HEK293 (cell line): ENCODE measurements around the gene ODAD3.

Source experiments
- CTCF ChIA-PET: fragments of 350-600 bp; formaldehyde crosslinking; extraction: SDS; loops from one replicate; lab custom pipeline; 2021; ENCODE audit warnings: antibody characterized with exemption; lab: Yijun Ruan, JAX
- POLR2A ChIA-PET: fragments of 300-600 bp; formaldehyde crosslinking; extraction: SDS; loops from one replicate; lab custom pipeline; 2020; ENCODE audit warnings: antibody characterized with exemption, inconsistent platforms; lab: Yijun Ruan, JAX
- H3K27ac ChIP-seq: fragments of 200-500 bp; sonication (Bioruptor generic); 2 replicates; pipeline ENCODE4 v1.5.1; 2014; ENCODE audit warnings: low read depth, low read length, control low read depth, inconsistent platforms; ENCODE audit errors: extremely low read depth
- H3K36me3 ChIP-seq, 2 experiments: fragments of 200-500 bp in 1 of 2; sonication (Bioruptor generic) in 1 of 2; 1 replicate in 1 of 2; 2 replicates in 1 of 2; pipeline ENCODE4 v1.5.1; 2014 to 2017; ENCODE audit warnings: inconsistent platforms in 2 of 2, low read length in 2 of 2; ENCODE audit not compliant: control insufficient read depth in 2 of 2, insufficient read depth in 1 of 2
- H3K4me1 ChIP-seq: fragments of 200-500 bp; sonication (Bioruptor generic); 2 replicates; pipeline ENCODE4 v1.5.1; 2014; ENCODE audit warnings: mild to moderate bottlenecking, low read length, inconsistent platforms; ENCODE audit not compliant: control insufficient read depth, insufficient read depth
- H3K4me3 ChIP-seq: 2 replicates; pipeline ENCODE4 v1.5.1; 2011; ENCODE audit warnings: low read depth, mild to moderate bottlenecking, control low read depth, low read length, moderate library complexity
- H3K9me3 ChIP-seq: fragments of 200-500 bp; sonication (Bioruptor generic); 2 replicates; pipeline ENCODE4 v1.5.1; 2014; ENCODE audit warnings: low read depth, low read length, inconsistent platforms; ENCODE audit not compliant: control insufficient read depth, insufficient read depth
- EGR2 ChIP-seq: fragments of 450-650 bp; formaldehyde crosslinking; IDR thresholded peaks from 2 replicates; pipeline ENCODE4 v1.5.1; 2016; ENCODE audit warnings: low read depth, missing biosample characterization, missing genetic modification characterization
- GLI4 ChIP-seq: fragments of 450-650 bp; formaldehyde crosslinking; IDR thresholded peaks from 2 replicates; pipeline ENCODE4 v1.5.1; 2016; ENCODE audit warnings: missing biosample characterization, missing genetic modification characterization
- KLF8 ChIP-seq: fragments of 450-650 bp; formaldehyde crosslinking; IDR thresholded peaks from 2 replicates; pipeline ENCODE4 v1.5.1; 2016; ENCODE audit warnings: missing biosample characterization, missing genetic modification characterization
- KLF9 ChIP-seq: fragments of 450-650 bp; formaldehyde crosslinking; IDR thresholded peaks from 2 replicates; pipeline ENCODE4 v1.5.1; 2016; ENCODE audit warnings: missing biosample characterization, missing genetic modification characterization, low read depth
- ZBTB1 ChIP-seq: fragments of 450-650 bp; formaldehyde crosslinking; IDR thresholded peaks from 2 replicates; pipeline ENCODE4 v1.5.1; 2016; ENCODE audit warnings: missing biosample characterization, missing genetic modification characterization
- ZBTB10 ChIP-seq: fragments of 450-650 bp; formaldehyde crosslinking; IDR thresholded peaks from 2 replicates; pipeline ENCODE4 v1.5.1; 2016; ENCODE audit warnings: missing biosample characterization, missing genetic modification characterization
- ZNF146 ChIP-seq: fragments of 450-650 bp; formaldehyde crosslinking; IDR thresholded peaks from 2 replicates; pipeline ENCODE4 v1.5.1; 2016; ENCODE audit warnings: missing biosample characterization, missing genetic modification characterization
- ZNF148 ChIP-seq: fragments of 450-650 bp; formaldehyde crosslinking; IDR thresholded peaks from 2 replicates; pipeline ENCODE4 v1.5.0; 2017; ENCODE audit warnings: missing biosample characterization, missing genetic modification characterization, borderline replicate concordance
- ZNF184 ChIP-seq: fragments of 450-650 bp; IDR thresholded peaks from 2 replicates; pipeline ENCODE4 v1.5.1; 2018; ENCODE audit warnings: missing biosample characterization, mild to moderate bottlenecking, missing genetic modification characterization
- ZNF202 ChIP-seq: fragments of 450-650 bp; formaldehyde crosslinking; IDR thresholded peaks from 2 replicates; pipeline ENCODE4 v1.5.1; 2016; ENCODE audit warnings: missing biosample characterization, missing genetic modification characterization, borderline replicate concordance
- ZNF292 ChIP-seq: fragments of 450-650 bp; formaldehyde crosslinking; IDR thresholded peaks from 2 replicates; pipeline ENCODE4 v1.5.1; 2016; ENCODE audit warnings: low read depth, missing biosample characterization, missing genetic modification characterization, borderline replicate concordance
- ZNF366 ChIP-seq: fragments of 450-650 bp; formaldehyde crosslinking; conservative IDR thresholded peaks from 2 replicates; pipeline ENCODE4 v1.5.1; 2016; ENCODE audit warnings: missing biosample characterization, missing genetic modification characterization
- ZNF501 ChIP-seq: fragments of 450-650 bp; formaldehyde crosslinking; IDR thresholded peaks from 2 replicates; pipeline ENCODE4 v1.5.1; 2016; ENCODE audit warnings: missing biosample characterization, missing genetic modification characterization
- ZNF585B ChIP-seq: fragments of 450-650 bp; formaldehyde crosslinking; IDR thresholded peaks from 2 replicates; pipeline ENCODE4 v1.5.1; 2016; ENCODE audit warnings: missing biosample characterization, missing genetic modification characterization
- ZNF600 ChIP-seq: fragments of 450-650 bp; formaldehyde crosslinking; IDR thresholded peaks from 2 replicates; pipeline ENCODE4 v1.5.1; 2016; ENCODE audit warnings: missing biosample characterization, missing genetic modification characterization
- ZNF654 ChIP-seq: fragments of 450-650 bp; formaldehyde crosslinking; IDR thresholded peaks from 2 replicates; pipeline ENCODE4 v1.5.1; 2016; ENCODE audit warnings: low read depth, missing biosample characterization, missing genetic modification characterization
- ZNF658 ChIP-seq: fragments of 450-650 bp; formaldehyde crosslinking; IDR thresholded peaks from 2 replicates; pipeline ENCODE4; 2016; ENCODE audit warnings: missing biosample characterization, missing genetic modification characterization
- ZNF692 ChIP-seq: fragments of 450-650 bp; formaldehyde crosslinking; IDR thresholded peaks from 2 replicates; pipeline ENCODE4 v1.5.1; 2016; ENCODE audit warnings: missing biosample characterization, missing genetic modification characterization
- ZNF830 ChIP-seq: fragments of 450-650 bp; IDR thresholded peaks from 2 replicates; pipeline ENCODE4 v1.5.0; 2018; ENCODE audit warnings: missing biosample characterization, missing genetic modification characterization, low read depth, mild to moderate bottlenecking, moderate library complexity
- ZSCAN18 ChIP-seq: fragments of 450-650 bp; formaldehyde crosslinking; IDR thresholded peaks from 2 replicates; pipeline ENCODE4 v1.5.1; 2016; ENCODE audit warnings: missing biosample characterization, missing genetic modification characterization
- ZSCAN23 ChIP-seq: fragments of 450-650 bp; formaldehyde crosslinking; IDR thresholded peaks from 2 replicates; pipeline ENCODE4 v1.5.1; 2016; ENCODE audit warnings: missing biosample characterization, missing genetic modification characterization

Gene ODAD3

GRCh38 chr19:11435057-11435832 is at the start of gene ODAD3, which contains the start of gene PRKCSH (continued):
- TF ChIP-seq ZNF148 (tag by site-specific recombination): no peak

GRCh38 chr19:11483366-11484111 is 48.6 kb upstream of the ODAD3 start:
- H3K4me1 ChIP-seq: no peaks in the 10 kb centered on the region
- ChIA-PET POLR2A (interaction anchor here (1.5 to 2.1 kb wide), 2 partner anchors 102 to 109 kb away, joined by 8 read pairs; partner anchors contain the start of gene SWSAP1), CTCF (interaction anchor here (0.6 to 3.4 kb wide), 27 partner anchors 8 to 327 kb away, joined by 3 to 42 read pairs (median 5); partner anchors contain the start of genes EPOR and SWSAP1)
- H3K4me3 ChIP-seq: no peak overlapping the region
- H3K9me3 ChIP-seq: no peaks in the 10 kb centered on the region
- peaks cover 0 to 12% of the 10 kb centered on the region in 2 experiments; a peak in 2 of 3 replicates for H3K36me3 ChIP-seq
- TF ChIP-seq ZNF692 (tag by site-specific recombination): no peak
- no peak for TF ChIP-seq ZBTB1 (tag by site-specific recombination)
- no peak for TF ChIP-seq ZNF830 (tag by site-specific recombination)
- TF ChIP-seq ZNF292 (tag by site-specific recombination): no peak
- no peak for TF ChIP-seq ZNF600 (tag by site-specific recombination)
- no peak for TF ChIP-seq EGR2
- peak; percentile 73; the same call in 1 of the 2 replicates for TF ChIP-seq KLF8 (tag by site-specific recombination)
- H3K27ac ChIP-seq: no peak overlapping the region

GRCh38 chr19:11482384-11483050 is 47.6 kb upstream of the ODAD3 start:
- Histone ChIP-seq H3K4me1 (no peaks in the 10 kb centered on the region), H3K9me3 (no peaks in the 10 kb centered on the region), H3K36me3 (peaks cover 0 to 11% of the 10 kb centered on the region in 2 experiments; a peak in 2 of 3 replicates), H3K4me3 (peak overlapping the region; percentile 28), H3K27ac (peak overlapping the region; percentile 33; the same call in 1 of the 2 replicates)
- CTCF ChIA-PET: interaction anchor here (0.6 to 3.4 kb wide), 47 partner anchors 8 to 1570 kb away, joined by 3 to 42 read pairs (median 4); partner anchors contain the start of genes CCDC159, EPOR, RAB3D and SWSAP1
- POLR2A ChIA-PET: interaction anchor here (0.6 to 2.1 kb wide), 8 partner anchors 47 to 357 kb away, joined by 3 to 13 read pairs (median 6); partner anchors contain the start of genes ODAD3, PRKCSH and SWSAP1
- no peak for TF ChIP-seq ZSCAN18 (tag by site-specific recombination)
- TF ChIP-seq ZNF501 (tag by site-specific recombination): peak; percentile 90
- peak; percentile 33; the same call in 1 of the 2 replicates for TF ChIP-seq ZNF184 (tag by site-specific recombination)
- TF ChIP-seq ZNF654: peak; percentile 73
- TF ChIP-seq ZNF585B (tag by site-specific recombination): no peak
- no peak for TF ChIP-seq ZNF658 (tag by site-specific recombination)
- peak; percentile 10; the same call in 1 of the 2 replicates for TF ChIP-seq ZNF146
- TF ChIP-seq KLF9 (tag by site-specific recombination): peak; percentile 87
- peak; percentile 98 for TF ChIP-seq ZBTB10 (tag by site-specific recombination)
- no peak for TF ChIP-seq GLI4 (tag by site-specific recombination)
- TF ChIP-seq ZNF366 (tag by site-specific recombination): 0 out of 2 replicates have a peak, but pooled peaks have one; percentile 15
- peak; percentile 48; the same call in 1 of the 2 replicates for TF ChIP-seq ZSCAN23 (tag by site-specific recombination)
- no peak for TF ChIP-seq ZNF202 (tag by site-specific recombination)
